MCF 10A (cell line): ENCODE measurements around the gene CAMKMT. TPM values are rescaled to one million over a fixed set of nuclear protein-coding genes. Genes with fewer than 3 reads are reported as not detected.

Experiments used
- BruUV-seq: library from RNA; stranded (reverse); fragments of 400-500 nt; replicated peaks from 2 replicates; lab custom pipeline; 2021; lab: Mats Ljungman, UMichigan
- CTCF ChIA-PET: fragments of 300-600 bp; sonication (Branson Sonifier 250); formaldehyde crosslinking; extraction: SDS; loops from one replicate; lab custom pipeline; 2021; ENCODE audit warnings: antibody characterized with exemption, inconsistent platforms; lab: Yijun Ruan, JAX
- POLR2A ChIA-PET: fragments of 300-600, 350-650 bp; sonication (Branson Sonifier 250); formaldehyde crosslinking; extraction: SDS; loops from one replicate; lab custom pipeline; 2020; ENCODE audit warnings: antibody characterized with exemption, inconsistent platforms; lab: Yijun Ruan, JAX
- DNase-seq: peaks from one replicate; pipeline ENCODE4 v3.0.0-alpha.2; 2018; ENCODE audit not compliant: unreplicated experiment
- H3K27ac Mint-ChIP-seq: one replicate; pipeline ENCODE4 v1.8.0; 2022; ENCODE audit warnings: mild to moderate bottlenecking, low read depth, mixed read lengths; ENCODE audit not compliant: unreplicated experiment
- H3K27me3 Mint-ChIP-seq: one replicate; pipeline ENCODE4 v1.8.0; 2022; ENCODE audit warnings: mixed read lengths; ENCODE audit not compliant: insufficient read depth, unreplicated experiment
- H3K36me3 Mint-ChIP-seq: one replicate; pipeline ENCODE4 v1.8.0; 2022; ENCODE audit warnings: mild to moderate bottlenecking, moderate library complexity, mixed read lengths; ENCODE audit not compliant: insufficient read depth, unreplicated experiment
- H3K4me1 Mint-ChIP-seq: one replicate; pipeline ENCODE4 v1.8.0; 2022; ENCODE audit warnings: mixed read lengths; ENCODE audit not compliant: insufficient read depth, unreplicated experiment
- H3K4me3 Mint-ChIP-seq: one replicate; pipeline ENCODE4 v1.8.0; 2022; ENCODE audit warnings: mild to moderate bottlenecking, moderate library complexity, mixed read lengths; ENCODE audit not compliant: unreplicated experiment
- H3K9me3 Mint-ChIP-seq: one replicate; pipeline ENCODE4 v1.8.0; 2022; ENCODE audit warnings: mixed read lengths; ENCODE audit not compliant: unreplicated experiment
- intact Hi-C: fragments of 100-400 bp; cut with micrococcal nuclease; formaldehyde crosslinking; loops from 2 replicates; pipeline ENCODE4 v1.14.1; 2022
- total RNA-seq: library from RNA; stranded (reverse); gene quantifications from 2 replicates; pipeline ENCODE4 v1.2.3, GENCODE V29; 2022
- TF ChIP-seq, protein P1 (sequence below): fragments of 200-600 bp; IDR thresholded peaks from one replicate; pipeline ENCODE4 v1.8.0; 2022; ENCODE audit warnings: antibody characterized with exemption, mild to moderate bottlenecking; ENCODE audit not compliant: unreplicated experiment

Gene CAMKMT
- total RNA-seq, 1 experiment from 2014 or later: 9.9 TPM

DNA sequence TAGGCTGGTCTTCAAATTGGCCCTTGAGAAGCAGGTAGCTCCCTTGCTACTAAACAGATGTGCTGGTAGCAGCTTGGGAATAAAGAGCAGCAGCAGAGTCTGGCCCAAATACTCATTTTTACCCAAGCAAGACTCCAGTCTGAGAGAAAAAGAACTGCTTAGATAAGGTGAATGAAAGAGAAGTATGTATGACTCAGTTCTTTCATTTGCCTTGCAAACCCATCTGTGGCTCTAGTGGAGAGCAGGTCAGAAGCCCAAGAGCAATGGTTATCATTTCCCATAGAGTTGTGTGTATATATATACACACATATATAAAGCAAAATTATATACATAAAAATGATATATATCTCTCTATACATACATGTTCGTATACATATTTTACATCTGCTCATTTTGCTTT is 80.3 kb downstream of the CAMKMT start:
- Mint-ChIP-seq H3K27ac (no peak overlapping the region), H3K9me3 (no peaks in the 10 kb centered on the region), H3K36me3 (peaks cover 6% of the 10 kb centered on the region), H3K4me3 (no peak overlapping the region), H3K4me1 (no peaks in the 10 kb centered on the region), H3K27me3 (no peaks in the 10 kb centered on the region)
- BruUV-seq: no TSS peak
- TF ChIP-seq, protein P1, sequence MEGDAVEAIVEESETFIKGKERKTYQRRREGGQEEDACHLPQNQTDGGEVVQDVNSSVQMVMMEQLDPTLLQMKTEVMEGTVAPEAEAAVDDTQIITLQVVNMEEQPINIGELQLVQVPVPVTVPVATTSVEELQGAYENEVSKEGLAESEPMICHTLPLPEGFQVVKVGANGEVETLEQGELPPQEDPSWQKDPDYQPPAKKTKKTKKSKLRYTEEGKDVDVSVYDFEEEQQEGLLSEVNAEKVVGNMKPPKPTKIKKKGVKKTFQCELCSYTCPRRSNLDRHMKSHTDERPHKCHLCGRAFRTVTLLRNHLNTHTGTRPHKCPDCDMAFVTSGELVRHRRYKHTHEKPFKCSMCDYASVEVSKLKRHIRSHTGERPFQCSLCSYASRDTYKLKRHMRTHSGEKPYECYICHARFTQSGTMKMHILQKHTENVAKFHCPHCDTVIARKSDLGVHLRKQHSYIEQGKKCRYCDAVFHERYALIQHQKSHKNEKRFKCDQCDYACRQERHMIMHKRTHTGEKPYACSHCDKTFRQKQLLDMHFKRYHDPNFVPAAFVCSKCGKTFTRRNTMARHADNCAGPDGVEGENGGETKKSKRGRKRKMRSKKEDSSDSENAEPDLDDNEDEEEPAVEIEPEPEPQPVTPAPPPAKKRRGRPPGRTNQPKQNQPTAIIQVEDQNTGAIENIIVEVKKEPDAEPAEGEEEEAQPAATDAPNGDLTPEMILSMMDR: no peak
- intact Hi-C loops: no loop called here
- ChIA-PET POLR2A (no interaction called here), CTCF (interaction anchor here (1.1 kb wide), 1 partner anchor 23 kb away, joined by 3 read pairs; no protein-coding TSS in a partner anchor)
- no peak for DNase-seq

DNA sequence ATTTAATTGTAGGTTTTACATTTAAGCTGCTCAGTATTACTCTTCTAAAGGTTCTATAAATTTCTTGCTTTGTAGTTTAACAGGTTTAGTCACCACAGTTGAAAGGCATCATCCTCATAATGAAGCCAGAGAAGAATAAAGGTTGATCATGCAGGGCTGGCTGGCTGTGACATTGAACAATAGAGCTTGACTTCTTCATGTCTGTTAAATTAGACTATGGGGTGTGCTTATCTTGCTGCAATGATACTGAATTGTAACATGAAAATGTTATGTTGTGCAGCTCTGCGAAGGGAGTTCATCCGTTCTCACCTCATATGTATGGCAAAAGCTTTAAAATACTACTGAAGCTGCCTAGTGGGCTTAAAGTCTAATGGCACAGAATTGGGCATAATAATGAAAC is 81.8 kb downstream of the CAMKMT start:
- BruUV-seq: no TSS peak
- DNase-seq: no peak
- TF ChIP-seq, protein P1: no peak
- intact Hi-C loops: no loop called here
- H3K4me1 Mint-ChIP-seq: no peaks in the 10 kb centered on the region
- ChIA-PET POLR2A (no interaction called here), CTCF (interaction anchor here (0.6 to 1.9 kb wide), 4 partner anchors 11 to 513 kb away, joined by 3 to 8 read pairs (median 6); no protein-coding TSS in a partner anchor)
- no peaks in the 10 kb centered on the region for H3K9me3 Mint-ChIP-seq
- H3K4me3 Mint-ChIP-seq: no peak overlapping the region
- H3K27ac Mint-ChIP-seq: no peak overlapping the region
- peaks cover 6% of the 10 kb centered on the region for H3K36me3 Mint-ChIP-seq
- H3K27me3 Mint-ChIP-seq: no peaks in the 10 kb centered on the region

DNA sequence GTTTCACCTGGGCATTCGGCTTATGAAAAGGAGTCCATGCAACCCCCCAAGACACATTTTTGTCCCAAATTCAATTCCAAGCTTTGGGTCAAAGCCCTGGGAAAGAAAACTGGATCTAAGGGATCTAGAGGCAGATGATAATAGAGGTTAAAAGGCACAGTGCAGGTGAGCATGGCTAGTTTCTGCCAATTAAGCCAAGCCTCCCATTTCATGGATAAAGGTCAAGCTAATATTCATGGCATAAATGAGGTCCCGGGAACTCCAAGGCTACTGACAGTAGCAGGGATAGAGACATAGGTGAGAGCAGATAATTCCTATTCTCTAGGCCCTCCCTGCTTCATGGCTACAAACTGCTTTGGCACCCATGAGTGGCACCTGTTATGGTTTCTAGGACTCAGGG is 83.1 kb downstream of the CAMKMT start:
- no peaks in the 10 kb centered on the region for H3K4me1 Mint-ChIP-seq
- no TSS peak for BruUV-seq
- H3K9me3 Mint-ChIP-seq: no peaks in the 10 kb centered on the region
- CTCF ChIA-PET: interaction anchor here (1.3 to 1.9 kb wide), 2 partner anchors 35 to 511 kb away, joined by 3 to 7 read pairs; no protein-coding TSS in a partner anchor
- POLR2A ChIA-PET: no interaction called here
- H3K36me3 Mint-ChIP-seq: peaks cover 6% of the 10 kb centered on the region
- no peaks in the 10 kb centered on the region for H3K27me3 Mint-ChIP-seq
- DNase-seq: no peak
- TF ChIP-seq, protein P1: no peak
- no peak overlapping the region for H3K4me3 Mint-ChIP-seq
- intact Hi-C loops: no loop called here
- H3K27ac Mint-ChIP-seq: no peak overlapping the region

DNA sequence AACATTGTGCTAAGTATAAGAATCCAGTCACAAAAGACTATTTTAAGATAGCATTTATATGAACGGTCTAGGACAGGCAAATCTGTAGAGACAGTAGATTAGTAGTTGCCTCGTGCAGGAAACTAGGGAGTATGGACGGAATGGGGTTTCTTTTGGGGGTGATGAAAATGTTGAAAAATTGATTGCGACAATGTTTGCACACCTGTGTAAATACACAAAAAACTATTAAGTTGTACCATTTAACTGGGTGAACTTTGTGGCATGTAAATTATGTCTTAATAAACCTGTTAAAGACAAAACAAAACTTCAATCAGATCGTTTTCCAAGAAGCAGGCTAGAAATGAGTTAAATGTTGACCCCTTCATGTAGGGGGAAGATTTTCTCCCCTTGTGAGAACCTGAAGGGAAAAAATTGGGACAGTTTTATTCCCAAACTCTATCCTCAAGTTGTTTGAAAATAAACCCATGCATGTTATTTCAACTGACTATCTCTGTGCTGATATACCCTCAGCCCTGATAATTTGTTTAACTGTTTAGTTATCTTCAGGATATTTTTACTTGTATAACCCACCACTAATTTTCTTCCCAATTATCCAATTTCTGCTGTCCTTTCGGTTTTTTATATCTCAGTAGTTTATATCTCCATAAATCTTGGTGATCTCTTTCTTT is 87.2 kb downstream of the CAMKMT start:
- H3K4me3 Mint-ChIP-seq: no peak overlapping the region
- H3K4me1 Mint-ChIP-seq: no peaks in the 10 kb centered on the region
- TF ChIP-seq, protein P1: no peak
- no peaks in the 10 kb centered on the region for H3K9me3 Mint-ChIP-seq
- DNase-seq: no peak
- ChIA-PET POLR2A (no interaction called here), CTCF (no interaction called here)
- H3K36me3 Mint-ChIP-seq: peaks cover 6% of the 10 kb centered on the region
- intact Hi-C loops: no loop called here
- BruUV-seq: no TSS peak
- H3K27me3 Mint-ChIP-seq: no peaks in the 10 kb centered on the region
- no peak overlapping the region for H3K27ac Mint-ChIP-seq
